ENCODE results near the gene TGFB2. TPM values are rescaled to one million over a fixed set of nuclear protein-coding genes. Genes with fewer than 3 reads are reported as not detected.

Gene TGFB2
- total and polyA plus RNA-seq, 2 donors (not counting 1 experiment from before 2014, with no cell fraction given), result 0.55 to 0.76 TPM

DNA sequence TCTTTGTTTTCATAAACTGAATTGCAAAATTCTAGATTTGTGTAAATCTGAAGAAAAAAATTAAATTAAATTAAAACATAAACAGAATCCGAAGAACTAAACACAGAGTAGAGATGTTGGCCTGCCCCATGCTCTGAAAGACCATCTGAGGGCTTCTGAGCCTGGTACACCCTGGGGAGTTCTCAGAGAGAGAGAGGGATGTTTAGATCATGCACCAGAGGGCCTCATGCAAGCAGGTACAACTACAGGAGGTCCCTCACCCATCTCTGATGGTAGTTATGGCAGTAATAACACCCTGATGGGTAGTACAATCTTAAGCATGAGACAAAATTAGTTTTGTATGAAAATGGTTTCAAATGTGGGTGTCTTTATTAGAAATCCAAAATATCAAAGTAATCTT is 127.7 kb downstream of the TGFB2 start:
- peak; percentile 23 for DNase-seq
- intact Hi-C loops (cut with micrococcal nuclease), result loop anchor here (5.0 kb wide), 1 partner anchor 126 kb away; the partner anchor contains the start of gene TGFB2
- Histone ChIP-seq H3K27me3 (replicated peaks in 1 of 4; ENCODE audit: control extremely low read depth in 1 of 4, control insufficient read depth in 3 of 4, insufficient read depth in 4 of 4, low read length in 3 of 4) (no peaks in the 10 kb centered on the region), H3K4me2 (replicated peaks; ENCODE audit: low read depth, low read length, poor library complexity, severe bottlenecking) (peak overlapping the region; percentile 57), H3K4me1 (ENCODE audit: control insufficient read depth in 2 of 2, insufficient read depth in 2 of 2, low read length in 2 of 2) (peaks cover 27 to 30% of the 10 kb centered on the region in 2 donors), H3K9me3 (ENCODE audit: control extremely low read depth in 1 of 3, control insufficient read depth in 2 of 3, insufficient read depth in 1 of 3, low read length in 2 of 3) (no peaks in the 10 kb centered on the region), H4K20me1 (ENCODE audit: control insufficient read depth, insufficient read depth, low read length, poor library complexity, severe bottlenecking) (no peaks in the 10 kb centered on the region), H3K4me3 (ENCODE audit: control extremely low read depth in 1 of 5, extremely low read depth in 1 of 5, insufficient read depth in 1 of 5, low read depth in 2 of 5, low read length in 4 of 5) (no peak overlapping the region), H3K27ac (ENCODE audit: low read length in 2 of 2) (peak overlapping the region; percentile 50 to 74), H3K79me2 (ENCODE audit: control insufficient read depth, insufficient read depth, low read length) (no peaks in the 10 kb centered on the region), H3K9ac (ENCODE audit: low read length) (no peak overlapping the region), H3K36me3 (replicated peaks in 1 of 2; ENCODE audit: control extremely low read depth in 1 of 2, control insufficient read depth in 1 of 2, extremely low read depth in 1 of 2, insufficient read depth in 2 of 2, low read length in 1 of 2) (no peaks in the 10 kb centered on the region), H2AFZ (ENCODE audit: insufficient read depth, low read depth, low read length, poor library complexity, severe bottlenecking) (peak overlapping the region; percentile 32)
- ChIA-PET POLR2A (no interaction called here), CTCF (no interaction called here)
- no peaks in the 10 kb centered on the region for H3K27me3 Mint-ChIP-seq
- peak; percentile 72 for ATAC-seq (ENCODE audit: low read depth)
- H3K27ac Mint-ChIP-seq, result peak overlapping the region; percentile 83
- no peaks in the 10 kb centered on the region for H3K9me3 Mint-ChIP-seq (ENCODE audit: insufficient read depth)
- no peak for TF ChIP-seq EZH2 (IDR thresholded peaks at IDR 0.05; ENCODE audit: borderline replicate concordance, insufficient read depth, low read depth, low read length, poor library complexity, severe bottlenecking)
- TF ChIP-seq, protein P1, sequence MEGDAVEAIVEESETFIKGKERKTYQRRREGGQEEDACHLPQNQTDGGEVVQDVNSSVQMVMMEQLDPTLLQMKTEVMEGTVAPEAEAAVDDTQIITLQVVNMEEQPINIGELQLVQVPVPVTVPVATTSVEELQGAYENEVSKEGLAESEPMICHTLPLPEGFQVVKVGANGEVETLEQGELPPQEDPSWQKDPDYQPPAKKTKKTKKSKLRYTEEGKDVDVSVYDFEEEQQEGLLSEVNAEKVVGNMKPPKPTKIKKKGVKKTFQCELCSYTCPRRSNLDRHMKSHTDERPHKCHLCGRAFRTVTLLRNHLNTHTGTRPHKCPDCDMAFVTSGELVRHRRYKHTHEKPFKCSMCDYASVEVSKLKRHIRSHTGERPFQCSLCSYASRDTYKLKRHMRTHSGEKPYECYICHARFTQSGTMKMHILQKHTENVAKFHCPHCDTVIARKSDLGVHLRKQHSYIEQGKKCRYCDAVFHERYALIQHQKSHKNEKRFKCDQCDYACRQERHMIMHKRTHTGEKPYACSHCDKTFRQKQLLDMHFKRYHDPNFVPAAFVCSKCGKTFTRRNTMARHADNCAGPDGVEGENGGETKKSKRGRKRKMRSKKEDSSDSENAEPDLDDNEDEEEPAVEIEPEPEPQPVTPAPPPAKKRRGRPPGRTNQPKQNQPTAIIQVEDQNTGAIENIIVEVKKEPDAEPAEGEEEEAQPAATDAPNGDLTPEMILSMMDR (IDR thresholded peaks at IDR 0.05), result no peak
- peak overlapping the region; percentile 67 for H3K4me3 Mint-ChIP-seq
- no CpG with 5 or more reads among the region's 1 CpG for WGBS (ENCODE audit: insufficient coverage)
- peaks cover 34% of the 10 kb centered on the region for H3K4me1 Mint-ChIP-seq

DNA sequence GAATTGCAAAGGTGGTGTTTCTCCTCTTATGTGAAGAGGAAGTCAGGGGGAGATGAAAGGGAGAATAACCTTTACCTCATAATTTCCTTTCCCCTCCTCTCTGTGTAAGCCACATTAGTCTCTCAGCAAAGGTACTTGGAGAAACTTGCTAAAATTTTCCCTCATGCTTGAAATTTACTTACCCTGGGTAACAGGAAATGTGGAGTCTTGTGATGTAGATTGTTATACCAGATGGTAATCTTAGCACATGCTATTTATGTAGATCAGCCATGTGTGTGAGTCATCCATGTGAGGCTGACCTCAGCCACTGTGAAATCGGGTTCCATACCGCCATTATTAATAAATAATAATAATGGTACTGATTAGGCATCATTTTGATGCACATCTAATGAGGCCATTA is 128.4 kb downstream of the TGFB2 start:
- H3K27ac Mint-ChIP-seq, result peak overlapping the region; percentile 83
- peak overlapping the region; percentile 67 for H3K4me3 Mint-ChIP-seq
- WGBS (ENCODE audit: insufficient coverage), result no CpG with 5 or more reads among the region's 2 CpGs

More for the DNA sequence above, 128.4 kb downstream of the TGFB2 start:
- Histone ChIP-seq H4K20me1 (ENCODE audit: control insufficient read depth, insufficient read depth, low read length, poor library complexity, severe bottlenecking) (no peaks in the 10 kb centered on the region), H3K36me3 (replicated peaks in 1 of 2; ENCODE audit: control extremely low read depth in 1 of 2, control insufficient read depth in 1 of 2, extremely low read depth in 1 of 2, insufficient read depth in 2 of 2, low read length in 1 of 2) (no peaks in the 10 kb centered on the region), H2AFZ (ENCODE audit: insufficient read depth, low read depth, low read length, poor library complexity, severe bottlenecking) (peak overlapping the region; percentile 30), H3K4me3 (ENCODE audit: control extremely low read depth in 1 of 5, extremely low read depth in 1 of 5, insufficient read depth in 1 of 5, low read depth in 2 of 5, low read length in 4 of 5) (peak overlapping the region in 2 of 5 experiments; percentile 25 to 39), H3K4me2 (replicated peaks; ENCODE audit: low read depth, low read length, poor library complexity, severe bottlenecking) (peak overlapping the region; percentile 57), H3K4me1 (ENCODE audit: control insufficient read depth in 2 of 2, insufficient read depth in 2 of 2, low read length in 2 of 2) (peaks cover 27 to 30% of the 10 kb centered on the region in 2 donors), H3K9me3 (ENCODE audit: control extremely low read depth in 1 of 3, control insufficient read depth in 2 of 3, insufficient read depth in 1 of 3, low read length in 2 of 3) (no peaks in the 10 kb centered on the region), H3K79me2 (ENCODE audit: control insufficient read depth, insufficient read depth, low read length) (no peaks in the 10 kb centered on the region), H3K27me3 (replicated peaks in 1 of 4; ENCODE audit: control extremely low read depth in 1 of 4, control insufficient read depth in 3 of 4, insufficient read depth in 4 of 4, low read length in 3 of 4) (no peaks in the 10 kb centered on the region), H3K27ac (ENCODE audit: low read length in 2 of 2) (peak overlapping the region; percentile 50 to 74), H3K9ac (ENCODE audit: low read length) (peak overlapping the region; percentile 40)
- no peaks in the 10 kb centered on the region for H3K9me3 Mint-ChIP-seq (ENCODE audit: insufficient read depth)
- no peaks in the 10 kb centered on the region for H3K27me3 Mint-ChIP-seq
- DNase-seq (peak; percentile 56), ATAC-seq (ENCODE audit: low read depth) (peak; percentile 62)
- TF ChIP-seq EZH2 (IDR thresholded peaks at IDR 0.05; ENCODE audit: borderline replicate concordance, insufficient read depth, low read depth, low read length, poor library complexity, severe bottlenecking), result no peak
- TF ChIP-seq, protein P1 (IDR thresholded peaks at IDR 0.05), result no peak
- CTCF ChIA-PET, result no interaction called here
- peaks cover 34% of the 10 kb centered on the region for H3K4me1 Mint-ChIP-seq
- intact Hi-C loops (cut with micrococcal nuclease), result loop anchor here (5.0 kb wide), 1 partner anchor 126 kb away; the partner anchor contains the start of gene TGFB2
- POLR2A ChIA-PET, result no interaction called here
